Measurements from ENCODE around the gene EEPD1. TPM values are rescaled to one million over a fixed set of nuclear protein-coding genes. Genes with fewer than 3 reads are reported as not detected.

The EEPD1 gene
- total RNA-seq, 1 experiment from 2014 or later: 7.8 TPM

- POLR2A ChIA-PET: no interaction called here
- Mint-ChIP-seq H3K27me3 (ENCODE audit: low read depth) (no peaks in the 10 kb centered on the region), H3K36me3 (no peaks in the 10 kb centered on the region), H3K27ac (no peak overlapping the region), H3K9me3 (no peaks in the 10 kb centered on the region), H3K4me3 (no peak overlapping the region), H3K4me1 (0 out of 2 replicates have a peak, but pooled peaks cover 3% of the 10 kb centered on the region)
- DNase-seq (ENCODE audit: low spot score) (no peak), ATAC-seq (no peak)
- no peak for TF ChIP-seq TEAD1 (CRISPR knock-in tag; IDR thresholded peaks at IDR 0.05)
- CTCF ChIA-PET: no interaction called here
Measured at GRCh38 chr7:36188266-36188665, 35.2 kb downstream of the EEPD1 start.

DNA sequence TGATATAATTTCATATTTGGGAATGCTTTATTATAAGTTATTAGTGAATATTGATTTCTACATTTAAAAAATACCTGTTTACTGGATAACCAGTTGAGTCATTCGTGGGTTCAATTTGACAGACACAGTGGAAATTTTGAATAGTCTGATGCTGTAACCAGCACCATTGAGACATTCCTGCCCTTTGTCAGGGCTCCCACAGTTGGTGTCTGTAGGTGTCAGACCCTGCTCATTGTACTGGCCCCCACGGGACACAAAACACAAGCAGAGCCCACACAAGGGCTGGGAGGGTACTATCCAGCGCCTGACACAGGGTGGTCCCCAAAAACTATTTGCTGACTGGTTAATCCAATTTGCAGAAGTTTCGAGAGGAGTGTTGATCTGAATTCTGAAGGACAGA, 35.9 kb downstream of the EEPD1 start:
- H3K27me3 Mint-ChIP-seq (ENCODE audit: low read depth): no peaks in the 10 kb centered on the region
- ATAC-seq (no peak), DNase-seq (ENCODE audit: low spot score) (no peak)
- H3K9me3 Mint-ChIP-seq: peaks cover under 1% of the 10 kb centered on the region; the same call in 1 of the 2 replicates
- ChIA-PET CTCF (no interaction called here), POLR2A (no interaction called here)
- no peak overlapping the region; the same call in 1 of the 2 replicates for H3K27ac Mint-ChIP-seq
- H3K4me1 Mint-ChIP-seq: 0 out of 2 replicates have a peak, but pooled peaks cover 3% of the 10 kb centered on the region
- H3K4me3 Mint-ChIP-seq: no peak overlapping the region
- peaks cover under 1% of the 10 kb centered on the region; the same call in 1 of the 2 replicates for H3K36me3 Mint-ChIP-seq
- TF ChIP-seq JUN (CRISPR knock-in tag; IDR thresholded peaks at IDR 0.05): no peak
- no peak for TF ChIP-seq ZNF263 (CRISPR knock-in tag; IDR thresholded peaks at IDR 0.05; ENCODE audit: low read depth)
- TF ChIP-seq RELA (CRISPR knock-in tag; IDR thresholded peaks at IDR 0.05; ENCODE audit: borderline replicate concordance): no peak

- no peak overlapping the region for H3K27ac Mint-ChIP-seq
- ChIA-PET CTCF (no interaction called here), POLR2A (no interaction called here)
- H3K27me3 Mint-ChIP-seq (ENCODE audit: low read depth): no peaks in the 10 kb centered on the region
- TF ChIP-seq USF1 (CRISPR knock-in tag; IDR thresholded peaks at IDR 0.05) (no peak), ZSCAN18 (CRISPR knock-in tag; IDR thresholded peaks at IDR 0.05) (no peak), MAX (CRISPR knock-in tag; IDR thresholded peaks at IDR 0.05) (no peak), CTCF (IDR thresholded peaks at IDR 0.05) (no peak), NFATC4 (CRISPR knock-in tag; IDR thresholded peaks at IDR 0.05) (no peak), AR (CRISPR knock-in tag; IDR thresholded peaks at IDR 0.05) (no peak), ETV6 (CRISPR knock-in tag; IDR thresholded peaks at IDR 0.05) (no peak)
- TF ChIP-seq, protein P1, sequence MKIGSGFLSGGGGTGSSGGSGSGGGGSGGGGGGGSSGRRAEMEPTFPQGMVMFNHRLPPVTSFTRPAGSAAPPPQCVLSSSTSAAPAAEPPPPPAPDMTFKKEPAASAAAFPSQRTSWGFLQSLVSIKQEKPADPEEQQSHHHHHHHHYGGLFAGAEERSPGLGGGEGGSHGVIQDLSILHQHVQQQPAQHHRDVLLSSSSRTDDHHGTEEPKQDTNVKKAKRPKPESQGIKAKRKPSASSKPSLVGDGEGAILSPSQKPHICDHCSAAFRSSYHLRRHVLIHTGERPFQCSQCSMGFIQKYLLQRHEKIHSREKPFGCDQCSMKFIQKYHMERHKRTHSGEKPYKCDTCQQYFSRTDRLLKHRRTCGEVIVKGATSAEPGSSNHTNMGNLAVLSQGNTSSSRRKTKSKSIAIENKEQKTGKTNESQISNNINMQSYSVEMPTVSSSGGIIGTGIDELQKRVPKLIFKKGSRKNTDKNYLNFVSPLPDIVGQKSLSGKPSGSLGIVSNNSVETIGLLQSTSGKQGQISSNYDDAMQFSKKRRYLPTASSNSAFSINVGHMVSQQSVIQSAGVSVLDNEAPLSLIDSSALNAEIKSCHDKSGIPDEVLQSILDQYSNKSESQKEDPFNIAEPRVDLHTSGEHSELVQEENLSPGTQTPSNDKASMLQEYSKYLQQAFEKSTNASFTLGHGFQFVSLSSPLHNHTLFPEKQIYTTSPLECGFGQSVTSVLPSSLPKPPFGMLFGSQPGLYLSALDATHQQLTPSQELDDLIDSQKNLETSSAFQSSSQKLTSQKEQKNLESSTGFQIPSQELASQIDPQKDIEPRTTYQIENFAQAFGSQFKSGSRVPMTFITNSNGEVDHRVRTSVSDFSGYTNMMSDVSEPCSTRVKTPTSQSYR (CRISPR knock-in tag; IDR thresholded peaks at IDR 0.05): no peak
- TF ChIP-seq, protein P2, sequence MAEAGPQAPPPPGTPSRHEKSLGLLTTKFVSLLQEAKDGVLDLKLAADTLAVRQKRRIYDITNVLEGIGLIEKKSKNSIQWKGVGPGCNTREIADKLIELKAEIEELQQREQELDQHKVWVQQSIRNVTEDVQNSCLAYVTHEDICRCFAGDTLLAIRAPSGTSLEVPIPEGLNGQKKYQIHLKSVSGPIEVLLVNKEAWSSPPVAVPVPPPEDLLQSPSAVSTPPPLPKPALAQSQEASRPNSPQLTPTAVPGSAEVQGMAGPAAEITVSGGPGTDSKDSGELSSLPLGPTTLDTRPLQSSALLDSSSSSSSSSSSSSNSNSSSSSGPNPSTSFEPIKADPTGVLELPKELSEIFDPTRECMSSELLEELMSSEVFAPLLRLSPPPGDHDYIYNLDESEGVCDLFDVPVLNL (CRISPR knock-in tag; IDR thresholded peaks at IDR 0.05; ENCODE audit: borderline replicate concordance, low read depth): no peak
- TF ChIP-seq, protein P3, sequence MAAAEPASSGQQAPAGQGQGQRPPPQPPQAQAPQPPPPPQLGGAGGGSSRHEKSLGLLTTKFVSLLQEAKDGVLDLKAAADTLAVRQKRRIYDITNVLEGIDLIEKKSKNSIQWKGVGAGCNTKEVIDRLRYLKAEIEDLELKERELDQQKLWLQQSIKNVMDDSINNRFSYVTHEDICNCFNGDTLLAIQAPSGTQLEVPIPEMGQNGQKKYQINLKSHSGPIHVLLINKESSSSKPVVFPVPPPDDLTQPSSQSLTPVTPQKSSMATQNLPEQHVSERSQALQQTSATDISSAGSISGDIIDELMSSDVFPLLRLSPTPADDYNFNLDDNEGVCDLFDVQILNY (CRISPR knock-in tag; IDR thresholded peaks at IDR 0.05): no peak
- TF ChIP-seq, protein P4, sequence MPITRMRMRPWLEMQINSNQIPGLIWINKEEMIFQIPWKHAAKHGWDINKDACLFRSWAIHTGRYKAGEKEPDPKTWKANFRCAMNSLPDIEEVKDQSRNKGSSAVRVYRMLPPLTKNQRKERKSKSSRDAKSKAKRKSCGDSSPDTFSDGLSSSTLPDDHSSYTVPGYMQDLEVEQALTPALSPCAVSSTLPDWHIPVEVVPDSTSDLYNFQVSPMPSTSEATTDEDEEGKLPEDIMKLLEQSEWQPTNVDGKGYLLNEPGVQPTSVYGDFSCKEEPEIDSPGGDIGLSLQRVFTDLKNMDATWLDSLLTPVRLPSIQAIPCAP (CRISPR knock-in tag; IDR thresholded peaks at IDR 0.05): no peak
- H3K4me1 Mint-ChIP-seq: no peaks in the 10 kb centered on the region
- H3K36me3 Mint-ChIP-seq: peaks cover 16% of the 10 kb centered on the region
- peaks cover 17% of the 10 kb centered on the region for H3K9me3 Mint-ChIP-seq
- no peak overlapping the region for H3K4me3 Mint-ChIP-seq
- DNase-seq (ENCODE audit: low spot score): no peak
- no peak for ATAC-seq
Measured at GRCh38 chr7:36190447-36191291, 37.6 kb downstream of the EEPD1 start.
